Fibroblast of pulmonary artery (primary cell): ENCODE data around the gene SLC31A1.

Experiments used
- DNase-seq: peaks from one replicate; pipeline ENCODE4 v3.0.0-alpha.2; 2010; ENCODE audit warnings: low read depth
- H3K4me3 ChIP-seq: replicated peaks from 2 replicates; pipeline ENCODE4 v1.5.1; 2011; ENCODE audit warnings: low read depth, mild to moderate bottlenecking, control low read depth, low read length, moderate library complexity
- CTCF ChIP-seq: IDR thresholded peaks from 2 replicates; pipeline ENCODE4 v1.5.1; 2011; ENCODE audit warnings: mild to moderate bottlenecking, control low read depth, low read length, inconsistent platforms; ENCODE audit errors: missing control alignments

Gene SLC31A1

GRCh38 chr9:113219186-113219936 is 2.0 kb upstream of the SLC31A1 start:
- DNase-seq: no peak
- no peak for TF ChIP-seq CTCF
- no peak overlapping the region for H3K4me3 ChIP-seq

GRCh38 chr9:113219969-113220368 is 1.4 kb upstream of the SLC31A1 start:
- H3K4me3 ChIP-seq: peak overlapping the region; percentile 99
- no peak for TF ChIP-seq CTCF
- no peak for DNase-seq

GRCh38 chr9:113220467-113221002 is 809 bp upstream of the SLC31A1 start:
- H3K4me3 ChIP-seq: peak overlapping the region; percentile 99
- no peak for DNase-seq
- TF ChIP-seq CTCF: no peak

- no peak for DNase-seq
Measured at GRCh38 chr9:113221800-113222481, 597 bp downstream of the SLC31A1 start.

GRCh38 chr9:113222482-113222841 is 1.1 kb downstream of the SLC31A1 start:
- TF ChIP-seq CTCF: no peak
- peak overlapping the region; percentile 99 for H3K4me3 ChIP-seq
- DNase-seq: peak; percentile 39

More at GRCh38 chr9:113221800-113222481, 597 bp downstream of the SLC31A1 start:
- TF ChIP-seq CTCF: no peak
- peak overlapping the region; percentile 99 for H3K4me3 ChIP-seq

GRCh38 chr9:113223963-113224362 is 2.6 kb downstream of the SLC31A1 start:
- peak; percentile 56 for DNase-seq
- H3K4me3 ChIP-seq: no peak overlapping the region
- no peak for TF ChIP-seq CTCF
